NCI-H2107 treated with DMSO at 0.1 percent for 48 hours (cell line): ENCODE results near the gene LRRC37B.
"Not testable (repeated sequence)": the region's sequence is repeated elsewhere in the genome, so short reads cannot be mapped to it uniquely, and the experiment has no call there.

Experiments used
- DNase-seq: peaks from one replicate; lab custom pipeline; 2025; ENCODE audit not compliant: unreplicated experiment; lab: John Stamatoyannopoulos, UW

Gene LRRC37B

DNA sequence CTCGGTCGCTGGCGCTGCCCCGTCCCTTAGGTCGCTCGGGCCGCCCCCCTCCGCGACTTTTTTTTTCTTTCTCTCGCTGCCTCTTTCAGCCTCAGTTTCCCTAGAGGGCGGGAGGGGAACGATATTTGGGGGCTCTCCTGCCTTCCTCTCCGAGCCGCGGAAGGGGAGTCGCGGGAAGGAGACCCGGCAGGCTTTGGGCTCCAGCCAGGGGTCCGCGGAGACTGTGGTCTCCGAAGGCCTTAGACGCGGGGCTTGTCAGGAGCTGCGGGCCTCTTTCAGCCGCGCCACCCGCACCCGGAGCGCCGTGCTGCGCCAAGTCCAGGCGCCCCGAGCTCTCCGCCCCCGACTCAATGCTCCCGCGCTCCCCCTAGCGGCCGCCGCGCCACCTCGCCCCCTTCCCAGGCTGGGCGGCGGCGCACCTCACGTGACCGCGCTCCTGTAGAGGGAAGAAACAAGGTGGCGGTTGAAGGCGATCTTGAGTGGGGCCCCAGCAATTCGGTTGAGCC lies at the start of gene LRRC37B:
TSS of gene LRRC37B (plus strand) at position 427 of the 506 bp plus-strand sequence. CDS start 14,010 bp downstream, outside the sequence.
- DNase-seq, result peak; percentile 59

GRCh38 chr17:31964131-31964530 lies 43.1 kb upstream of the LRRC37B start:
- DNase-seq, result not testable (repeated sequence)

DNA sequence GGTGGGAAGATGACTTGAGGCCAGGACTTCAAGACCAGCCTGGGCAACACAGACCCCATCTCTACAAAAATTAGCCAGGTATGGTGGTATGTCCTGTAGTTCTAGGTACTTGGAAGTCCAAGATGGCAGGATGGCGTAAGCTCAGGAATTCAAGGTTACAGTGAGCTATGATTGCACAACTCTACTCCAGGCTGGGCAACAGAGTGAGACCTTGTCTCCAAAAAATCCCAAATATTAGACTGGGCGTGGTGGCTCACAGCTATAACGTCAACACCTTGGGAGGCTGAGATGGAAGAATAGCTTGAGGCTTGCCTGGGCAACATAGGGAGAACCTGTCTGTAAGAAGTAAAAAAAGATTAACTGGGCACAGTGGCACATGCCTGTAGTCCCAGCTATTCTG lies 39.5 kb upstream of the LRRC37B start:
- no peak for DNase-seq

GRCh38 chr17:31970416-31970815 lies 36.8 kb upstream of the LRRC37B start:
- DNase-seq, result not testable (repeated sequence)

GRCh38 chr17:31974269-31975071 lies 32.7 kb upstream of the LRRC37B start:
- not testable (repeated sequence) for DNase-seq

GRCh38 chr17:31975391-31975790 lies 31.8 kb upstream of the LRRC37B start:
- DNase-seq, result not testable (repeated sequence)

GRCh38 chr17:31991821-31992220 lies 15.4 kb upstream of the LRRC37B start:
- DNase-seq, result not testable (repeated sequence)

GRCh38 chr17:31997005-31997404 lies 10.2 kb upstream of the LRRC37B start:
- no peak for DNase-seq

GRCh38 chr17:32007463-32008298 lies 498 bp downstream of the LRRC37B start:
- peak; percentile 20 for DNase-seq

DNA sequence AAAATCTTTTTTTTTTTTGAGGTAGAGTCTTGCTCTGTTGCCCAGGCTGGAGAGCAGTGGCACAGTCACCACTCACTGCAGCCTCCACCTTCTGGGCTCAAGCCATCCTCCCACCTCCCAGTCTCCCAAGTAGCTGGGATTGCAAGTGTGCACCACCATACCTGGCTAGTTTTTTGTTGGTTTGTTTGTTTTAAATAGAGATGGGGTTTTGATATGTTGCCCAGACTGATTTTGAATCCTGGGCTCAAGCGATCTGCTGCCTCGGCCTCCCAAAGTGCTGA lies 2.0 kb downstream of the LRRC37B start:
- DNase-seq, result no peak

GRCh38 chr17:32010114-32010513 lies 2.9 kb downstream of the LRRC37B start:
- no peak for DNase-seq

- peak; percentile 95 for DNase-seq
Measured at GRCh38 chr17:32015245-32016013, 8.2 kb downstream of the LRRC37B start.

- DNase-seq, result no peak
Measured at GRCh38 chr17:32016231-32016630, 9.0 kb downstream of the LRRC37B start.

- DNase-seq, result peak; percentile 63
Measured at GRCh38 chr17:32019228-32019627, 12.0 kb downstream of the LRRC37B start.

GRCh38 chr17:32020943-32021614 lies 13.9 kb downstream of the LRRC37B start:
- DNase-seq, result peak; percentile 42

- DNase-seq, result no peak
Measured at GRCh38 chr17:32021615-32021955, 14.4 kb downstream of the LRRC37B start.

DNA sequence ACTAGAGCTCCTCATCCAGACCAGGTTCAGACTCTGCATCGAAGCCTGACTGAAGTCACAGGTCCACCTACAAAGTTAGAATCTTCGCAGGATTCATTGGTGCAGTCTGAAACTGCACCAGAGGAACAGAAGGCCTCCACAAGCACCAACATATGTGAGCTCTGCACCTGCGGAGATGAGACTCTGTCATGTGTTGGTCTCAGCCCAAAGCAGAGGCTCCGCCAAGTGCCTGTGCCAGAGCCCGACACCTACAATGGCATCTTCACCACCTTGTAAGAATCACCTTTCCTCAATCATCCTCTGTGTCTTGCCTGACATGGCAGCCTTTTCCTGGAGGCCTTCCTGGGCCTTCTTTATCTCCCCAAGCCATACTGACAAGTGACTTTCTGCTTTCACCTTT lies 15.4 kb downstream of the LRRC37B start:
- not testable (repeated sequence) for DNase-seq

- DNase-seq, result not testable (repeated sequence)
Measured at GRCh38 chr17:32027271-32027670, 20.1 kb downstream of the LRRC37B start.

GRCh38 chr17:32033223-32033622 lies 26.0 kb downstream of the LRRC37B start:
- DNase-seq, result no peak

- not testable (repeated sequence) for DNase-seq
Measured at GRCh38 chr17:32033812-32034211, 26.6 kb downstream of the LRRC37B start.

GRCh38 chr17:32040246-32040645 lies 33.1 kb downstream of the LRRC37B start:
- not testable (repeated sequence) for DNase-seq
